Natural killer cell (primary cell): ENCODE measurements around the gene SPIRE1. TPM values are rescaled to one million over a fixed set of nuclear protein-coding genes. Genes with fewer than 3 reads are reported as not detected.

Experiments used
- ATAC-seq, 3 donors: fragments of 150-1000 bp in 2 of 3; fragments of 200-7000 bp in 1 of 3; cut with Tn5 transposase; 1 replicate in 1 of 3; 2 replicates in 2 of 3; pipeline ENCODE4 v1.10.0; 2021; ENCODE audit warnings: mild to moderate bottlenecking in 2 of 3, moderate library complexity in 2 of 3
- DNase-seq, 2 donors: peaks; one replicate each; pipeline versions ENCODE4 v3.0.0 to v3.0.0-alpha.2; 2013 to 2021; ENCODE audit warnings: mixed read lengths in 1 of 2
- H3K27ac ChIP-seq: one replicate; pipeline ENCODE4 v1.5.1; 2013; ENCODE audit warnings: mild to moderate bottlenecking, low read length
- H3K27me3 ChIP-seq: one replicate; pipeline ENCODE4 v1.6.1; 2013; ENCODE audit warnings: low read length; ENCODE audit not compliant: control insufficient read depth, insufficient read depth
- H3K36me3 ChIP-seq: one replicate; pipeline ENCODE4 v1.6.1; 2013; ENCODE audit warnings: low read length; ENCODE audit not compliant: control insufficient read depth, insufficient read depth
- H3K4me1 ChIP-seq: one replicate; pipeline ENCODE4 v1.6.1; 2013; ENCODE audit warnings: low read length; ENCODE audit not compliant: control insufficient read depth, insufficient read depth
- H3K4me3 ChIP-seq: one replicate; pipeline ENCODE4 v1.5.1; 2013; ENCODE audit warnings: low read length
- H3K9me3 ChIP-seq: one replicate; pipeline ENCODE4 v1.6.1; 2013; ENCODE audit warnings: low read length; ENCODE audit not compliant: control insufficient read depth, insufficient read depth
- H3K27ac Mint-ChIP-seq, 2 donors: one replicate each; pipeline ENCODE4 v1.8.0; 2022; ENCODE audit warnings: mild to moderate bottlenecking in 2 of 2, mixed read lengths in 2 of 2, moderate library complexity in 1 of 2
- H3K27me3 Mint-ChIP-seq, 2 donors: one replicate each; pipeline ENCODE4 v1.8.0; 2022; ENCODE audit warnings: low read depth in 2 of 2, mixed read lengths in 2 of 2
- H3K36me3 Mint-ChIP-seq: one replicate; pipeline ENCODE4 v1.8.0; 2022; ENCODE audit warnings: mixed read lengths
- H3K4me1 Mint-ChIP-seq, 2 donors: one replicate each; pipeline ENCODE4 v1.8.0; 2022; ENCODE audit warnings: mixed read lengths in 2 of 2
- H3K4me3 Mint-ChIP-seq: one replicate; pipeline ENCODE4 v1.8.0; 2022; ENCODE audit warnings: mild to moderate bottlenecking, moderate library complexity, mixed read lengths
- H3K9me3 Mint-ChIP-seq, 2 donors: one replicate each; pipeline ENCODE4 v1.8.0; 2022; ENCODE audit warnings: mixed read lengths in 2 of 2
- CTCF ChIP-seq: fragments of 200-600 bp; IDR thresholded peaks from one replicate; pipeline ENCODE4 v1.8.0; 2022; ENCODE audit warnings: antibody characterized with exemption
- WGBS: methylation state at CpG from one replicate; pipeline ENCODE4 v1.1.7; 2013; ENCODE audit warnings: missing lambda C conversion rate; ENCODE audit not compliant: insufficient coverage; 5-methylcytosine and 5-hydroxymethylcytosine counted together
- intact Hi-C: fragments of 100-400 bp; cut with micrococcal nuclease; formaldehyde crosslinking; loops from one replicate; pipeline ENCODE4 v1.14.2; 2022
- total RNA-seq, 4 donors: library from RNA; stranded (reverse); fragments of 120-200 nt in 1 of 4; gene quantifications; one replicate each; pipeline versions ENCODE4 v1.2.3 to v1.2.4, GENCODE V29; 2013 to 2022

SPIRE1 gene
- total RNA-seq, 3 donors from 2014 or later (not counting 1 experiment from before 2014, with no cell fraction given) = 4.8 to 6.7 (median 5.4) TPM

DNA sequence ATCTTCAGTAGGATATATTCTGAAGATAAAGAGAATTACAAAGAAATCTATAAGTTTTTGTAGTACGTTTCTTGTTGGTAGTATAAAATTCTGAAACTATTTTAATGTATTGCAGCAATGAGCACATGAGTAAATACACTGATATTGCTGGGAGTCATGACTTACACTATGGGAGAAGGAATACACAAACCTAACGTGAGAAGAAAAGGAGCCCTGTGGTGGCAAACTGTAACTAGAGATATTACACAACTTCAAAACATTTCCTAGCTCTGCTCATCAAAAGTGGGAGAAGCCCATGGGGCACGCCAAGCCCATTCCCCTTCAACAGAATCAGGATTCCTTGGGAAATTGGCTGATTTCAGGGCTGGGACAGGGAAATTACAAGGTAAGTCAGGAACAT, 20.5 kb downstream of the SPIRE1 start:
- ATAC-seq (no peak), DNase-seq (no peak)
- no peaks in the 10 kb centered on the region for H3K4me1 ChIP-seq
- intact Hi-C loops = no loop called here
- no peaks in the 10 kb centered on the region for H3K36me3 ChIP-seq
- no peaks in the 10 kb centered on the region for H3K27me3 ChIP-seq
- H3K27ac ChIP-seq = no peak overlapping the region
- H3K27me3 Mint-ChIP-seq = peaks cover 0 to 7% of the 10 kb centered on the region in 2 donors
- H3K4me3 Mint-ChIP-seq = no peak overlapping the region
- H3K4me1 Mint-ChIP-seq = peaks cover 0 to 5% of the 10 kb centered on the region in 2 donors
- H3K27ac Mint-ChIP-seq = no peak overlapping the region
- H3K36me3 Mint-ChIP-seq = no peaks in the 10 kb centered on the region
- no peak for TF ChIP-seq CTCF
- no peak overlapping the region for H3K4me3 ChIP-seq
- WGBS = 81% methylated on average over 3 of the region's 3 CpGs
- H3K9me3 ChIP-seq = no peaks in the 10 kb centered on the region
- H3K9me3 Mint-ChIP-seq = no peaks in the 10 kb centered on the region

GRCh38 chr18:12631831-12632477, 26.0 kb downstream of the SPIRE1 start:
- TF ChIP-seq CTCF = no peak
- no peaks in the 10 kb centered on the region for H3K36me3 Mint-ChIP-seq

GRCh38 chr18:12630136-12630535, 27.8 kb downstream of the SPIRE1 start:
- intact Hi-C loops = no loop called here
- no peaks in the 10 kb centered on the region for H3K4me1 Mint-ChIP-seq
- Histone ChIP-seq H3K27me3 (no peaks in the 10 kb centered on the region), H3K27ac (no peak overlapping the region), H3K36me3 (no peaks in the 10 kb centered on the region), H3K4me1 (no peaks in the 10 kb centered on the region), H3K4me3 (no peak overlapping the region), H3K9me3 (no peaks in the 10 kb centered on the region)
- H3K27ac Mint-ChIP-seq = no peak overlapping the region
- DNase-seq (no peak), ATAC-seq (no peak)
- WGBS = 90% methylated on average over 7 of the region's 7 CpGs
- TF ChIP-seq CTCF = no peak
- no peaks in the 10 kb centered on the region for H3K36me3 Mint-ChIP-seq
- no peaks in the 10 kb centered on the region for H3K27me3 Mint-ChIP-seq
- H3K9me3 Mint-ChIP-seq = no peaks in the 10 kb centered on the region
- no peak overlapping the region for H3K4me3 Mint-ChIP-seq

More at GRCh38 chr18:12631831-12632477, 26.0 kb downstream of the SPIRE1 start:
- Histone ChIP-seq H3K9me3 (no peaks in the 10 kb centered on the region), H3K4me1 (no peaks in the 10 kb centered on the region), H3K36me3 (no peaks in the 10 kb centered on the region), H3K27me3 (no peaks in the 10 kb centered on the region), H3K4me3 (no peak overlapping the region), H3K27ac (no peak overlapping the region)
- Mint-ChIP-seq H3K4me1 (peaks cover 0 to 5% of the 10 kb centered on the region in 2 donors), H3K27ac (no peak overlapping the region), H3K9me3 (no peaks in the 10 kb centered on the region), H3K4me3 (no peak overlapping the region), H3K27me3 (no peaks in the 10 kb centered on the region)
- DNase-seq = no peak
- intact Hi-C loops = no loop called here
- WGBS = 77% methylated on average over 5 of the region's 6 CpGs
- ATAC-seq = no peak
